Vagina (tissue), 2 donors: Measurements from ENCODE around the gene AMOTL2.

Source experiments
- CTCF ChIP-seq, 3 experiments: fragments of 450-650 bp in 2 of 3; fragments of 200-600 bp in 1 of 3; sonication (generic) in 1 of 3; IDR thresholded peaks; one replicate each; pipeline ENCODE4 v1.5.1; 2017 to 2019; ENCODE audit warnings: antibody characterized with exemption in 3 of 3, mild to moderate bottlenecking in 2 of 3, moderate library complexity in 2 of 3
- POLR2AphosphoS5 ChIP-seq, 2 donors: sonication (generic); formaldehyde crosslinking; IDR thresholded peaks; one replicate each; pipeline ENCODE4 v1.9.0; 2017; ENCODE audit warnings: antibody characterized with exemption in 2 of 2, mild to moderate bottlenecking in 2 of 2, low read depth in 1 of 2; ENCODE audit not compliant: insufficient read depth in 1 of 2

GRCh38 chr3:134387293-134387692, 13.0 kb upstream of the AMOTL2 start:
- TF ChIP-seq CTCF (IDR thresholded peaks at IDR 0.05): no peak
- TF ChIP-seq POLR2AphosphoS5 (IDR thresholded peaks at IDR 0.05; ENCODE audit: insufficient read depth in 1 of 2, low read depth in 1 of 2): no peak
